Right lobe of liver (tissue), 6 donors: ENCODE results near the gene RBM18. TPM values are rescaled to one million over a fixed set of nuclear protein-coding genes. Genes with fewer than 3 reads are reported as not detected.

Source experiments
- ATAC-seq, 4 donors: fragments of 200-7000 bp; cut with Tn5 transposase; one replicate each; pipeline ENCODE4 v1.9.1; 2020; ENCODE audit warnings: mild to moderate bottlenecking in 4 of 4, moderate library complexity in 4 of 4
- DNase-seq, 3 donors: peaks; one replicate each; pipeline ENCODE4 v3.0.0-alpha.2; 2020
- H3K27ac ChIP-seq, 3 donors: fragments of 200-600 bp; one replicate each; pipeline ENCODE4 v1.8.0; 2022
- H3K27me3 ChIP-seq, 2 donors: fragments of 200-600 bp; one replicate each; pipeline ENCODE4 v1.8.0; 2022
- H3K36me3 ChIP-seq, 4 donors: fragments of 200-600 bp; sonication (generic) in 1 of 4; one replicate each; pipeline versions ENCODE4 v1.5.1 to v1.8.0; 2017 to 2022; ENCODE audit warnings: control low read depth in 1 of 4
- H3K4me1 ChIP-seq, 4 donors: fragments of 200-600 bp; sonication (generic) in 1 of 4; one replicate each; pipeline versions ENCODE4 v1.5.1 to v1.8.0; 2017 to 2022; ENCODE audit warnings: control low read depth in 1 of 4
- H3K4me3 ChIP-seq, 3 donors: fragments of 200-600 bp; one replicate each; pipeline ENCODE4 v1.8.0; 2022
- H3K9me3 ChIP-seq, 4 donors: fragments of 200-600 bp; sonication (generic) in 1 of 4; one replicate each; pipeline versions ENCODE4 v1.5.1 to v1.8.0; 2017 to 2022; ENCODE audit warnings: control low read depth in 1 of 4
- CTCF ChIP-seq, 4 donors: fragments of 200-600 bp in 3 of 4; fragments of 450-650 bp in 1 of 4; IDR thresholded peaks; one replicate each; pipeline versions ENCODE4 v1.5.1 to v1.8.0; 2016 to 2022; ENCODE audit warnings: antibody characterized with exemption in 4 of 4, mild to moderate bottlenecking in 2 of 4
- POLR2A ChIP-seq: fragments of 450-650 bp; IDR thresholded peaks from one replicate; pipeline ENCODE4 v1.6.1; 2017; ENCODE audit warnings: antibody characterized with exemption, mild to moderate bottlenecking
- WGBS: methylation state at CpG from one replicate; pipeline ENCODE4 v1.1.6; 2018; ENCODE audit warnings: low coverage, low lambda C conversion rate; ENCODE audit not compliant: insufficient coverage; ENCODE audit errors: missing lambda C conversion rate; 5-methylcytosine and 5-hydroxymethylcytosine counted together
- intact Hi-C, 2 donors: fragments of 100-400 bp; cut with DNase I; formaldehyde crosslinking; loops; one replicate each; pipeline versions ENCODE4 v1.11.2 to v1.14.1; 2022
- total RNA-seq, 6 experiments: library from RNA; depleted of rRNA in 2 of 6; stranded (reverse); fragments of >200 nt in 2 of 6; fragmentation: NEBNext Ultra II Directional in 3 of 6; extraction: Animal tissue kit (Norgen Biotek cat#: 25700) in 3 of 6; gene quantifications; one replicate each; pipeline versions ENCODE4 v1.1.0 to v1.2.4, GENCODE V29; 2016 to 2023
- donor health status: DM: no; HTN: yes; CAD: no.
- donor health status: DM: no; HTN: no; CAD: no.
- donor health status: DM: no; HTN: no; CAD: no.
- donor health status: DM: no; HTN: yes; CAD: no.
- donor health status: DM: no; HTN: yes; CAD: no.

Gene RBM18
- total RNA-seq, 6 experiments from 2014 or later, result 3.4 to 9.3 (median 8.7) TPM

DNA sequence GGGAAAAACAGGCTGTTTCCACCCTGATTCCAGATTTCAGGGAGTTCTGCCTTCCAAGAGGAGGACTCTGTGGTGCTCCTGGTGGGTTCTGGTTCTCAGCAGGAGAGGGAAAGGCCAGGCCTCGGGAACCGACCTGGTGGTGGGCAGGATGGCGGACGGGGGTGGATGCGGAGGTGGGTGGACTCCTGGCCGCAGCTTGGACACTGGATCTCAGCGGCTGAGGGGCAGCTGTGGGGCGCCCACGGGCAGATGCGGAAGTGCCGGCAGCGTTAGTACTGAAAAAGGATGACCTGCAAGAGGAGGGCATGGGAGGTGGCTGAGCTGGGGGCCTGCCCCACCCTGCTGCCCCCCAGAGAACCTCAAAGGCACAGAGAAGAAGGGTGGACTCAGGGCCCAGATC lies 60.1 kb downstream of the RBM18 start:
- no peak for DNase-seq
- no peaks in the 10 kb centered on the region for H3K36me3 ChIP-seq
- intact Hi-C loops, result no loop called here

GRCh38 chr9:122204055-122204454 lies 60.6 kb downstream of the RBM18 start:
- TF ChIP-seq POLR2A, result no peak
- TF ChIP-seq CTCF (IDR thresholded peaks at IDR 0.05), result no peak
- intact Hi-C loops, result no loop called here

More for the DNA sequence above, 60.1 kb downstream of the RBM18 start:
- Histone ChIP-seq H3K27ac (no peak overlapping the region), H3K4me3 (no peak overlapping the region), H3K4me1 (no peaks in the 10 kb centered on the region), H3K9me3 (no peaks in the 10 kb centered on the region), H3K27me3 (no peaks in the 10 kb centered on the region)
- TF ChIP-seq CTCF (IDR thresholded peaks at IDR 0.05) (no peak), POLR2A (no peak)
- no peak for ATAC-seq
- no CpG with 5 or more reads among the region's 12 CpGs for WGBS

DNA sequence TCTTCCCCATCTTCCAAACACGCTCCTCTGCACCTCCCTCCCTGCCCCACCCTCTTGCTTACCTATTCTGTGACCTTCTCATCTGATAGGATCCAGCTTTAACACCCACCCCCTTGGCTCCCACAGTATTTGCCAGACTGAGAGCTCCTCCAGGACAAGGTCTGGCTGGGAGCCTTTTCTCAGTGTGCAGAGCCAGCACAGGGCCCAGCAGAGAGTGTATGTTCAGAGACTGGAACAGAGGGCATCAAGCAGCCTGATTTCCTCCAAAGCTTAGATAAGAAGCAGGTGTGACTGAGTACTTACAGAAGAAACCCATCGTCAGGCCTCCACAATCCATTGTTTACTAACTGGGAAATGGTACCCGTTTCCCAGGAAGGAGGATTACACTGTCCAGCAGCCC lies 62.5 kb downstream of the RBM18 start:
- no peaks in the 10 kb centered on the region for H3K9me3 ChIP-seq
- no peak overlapping the region for H3K27ac ChIP-seq
- H3K36me3 ChIP-seq, result no peaks in the 10 kb centered on the region
- H3K4me1 ChIP-seq, result no peaks in the 10 kb centered on the region
- ATAC-seq (no peak), DNase-seq (no peak)
- no peak for TF ChIP-seq CTCF (IDR thresholded peaks at IDR 0.05)
- no peak for TF ChIP-seq POLR2A
- H3K4me3 ChIP-seq, result no peak overlapping the region
- intact Hi-C loops, result no loop called here
- WGBS, result 80% methylated on average over 2 of the region's 3 CpGs
- H3K27me3 ChIP-seq, result no peaks in the 10 kb centered on the region

More at GRCh38 chr9:122204055-122204454, 60.6 kb downstream of the RBM18 start:
- WGBS, result 90% methylated on average over 5 of the region's 5 CpGs
- Histone ChIP-seq H3K36me3 (no peaks in the 10 kb centered on the region), H3K27me3 (no peaks in the 10 kb centered on the region), H3K9me3 (no peaks in the 10 kb centered on the region), H3K4me1 (no peaks in the 10 kb centered on the region), H3K27ac (no peak overlapping the region), H3K4me3 (no peak overlapping the region)
- no peak for DNase-seq
- ATAC-seq, result no peak

GRCh38 chr9:122201641-122202040 lies 63.0 kb downstream of the RBM18 start:
- DNase-seq, result no peak
- TF ChIP-seq CTCF (IDR thresholded peaks at IDR 0.05), result no peak
- no peak for TF ChIP-seq POLR2A
- intact Hi-C loops, result no loop called here
- Histone ChIP-seq H3K36me3 (no peaks in the 10 kb centered on the region), H3K9me3 (no peaks in the 10 kb centered on the region), H3K4me1 (no peaks in the 10 kb centered on the region), H3K27me3 (no peaks in the 10 kb centered on the region), H3K27ac (no peak overlapping the region), H3K4me3 (no peak overlapping the region)
- WGBS, result no CpG with 5 or more reads among the region's 1 CpG
- ATAC-seq, result no peak
